ENCODE results near the gene HMGXB4. TPM values are rescaled to one million over a fixed set of nuclear protein-coding genes. Genes with fewer than 3 reads are reported as not detected.

The HMGXB4 gene
- total and polyA plus RNA-seq, 2 of the 13 experiments (the other 11 are each of a cell fraction or from before 2014, with no cell fraction given): 13.9 to 16.3 TPM

- TF ChIP-seq HMG20A (CRISPR knock-in tag; IDR thresholded peaks at IDR 0.05; ENCODE audit: borderline replicate concordance): no peak
- TF ChIP-seq CSRNP1 (CRISPR knock-in tag; IDR thresholded peaks at IDR 0.05): no peak
- TF ChIP-seq POGZ (CRISPR knock-in tag; IDR thresholded peaks at IDR 0.05): peak; percentile 66
- no peak for TF ChIP-seq ZNF282 (IDR thresholded peaks at IDR 0.05; ENCODE audit: partially characterized antibody)
- TF ChIP-seq CC2D1A (CRISPR knock-in tag; IDR thresholded peaks at IDR 0.05): no peak
- no peak for TF ChIP-seq ZNF598 (CRISPR knock-in tag; IDR thresholded peaks at IDR 0.05; ENCODE audit: borderline replicate concordance)
- TF ChIP-seq FOXJ3 (CRISPR knock-in tag; IDR thresholded peaks at IDR 0.05; ENCODE audit: borderline replicate concordance): no peak
- TF ChIP-seq SRY (CRISPR knock-in tag; IDR thresholded peaks at IDR 0.05): no peak
- TF ChIP-seq FOXA3 (CRISPR knock-in tag; IDR thresholded peaks at IDR 0.05): 0 out of 2 replicates have a peak, but pooled peaks have one; percentile 9
- TF ChIP-seq ZBTB49 (CRISPR knock-in tag; IDR thresholded peaks at IDR 0.05; ENCODE audit: borderline replicate concordance): no peak
- TF ChIP-seq ZNF580 (CRISPR knock-in tag; IDR thresholded peaks at IDR 0.05; ENCODE audit: borderline replicate concordance, low read depth): no peak
- TF ChIP-seq ASH2L (IDR thresholded peaks at IDR 0.05; ENCODE audit: insufficient read length, low read depth, low read length): peak; percentile 19
- TF ChIP-seq ZBTB46 (CRISPR knock-in tag; IDR thresholded peaks at IDR 0.05; ENCODE audit: borderline replicate concordance): no peak
- no peak for TF ChIP-seq BCL6 (CRISPR knock-in tag; IDR thresholded peaks at IDR 0.05)
- no peak for TF ChIP-seq FLYWCH1 (CRISPR knock-in tag; IDR thresholded peaks at IDR 0.05)
- peak; percentile 62 for TF ChIP-seq ZFX (CRISPR knock-in tag; IDR thresholded peaks at IDR 0.05; ENCODE audit: low read depth)
- no peak for TF ChIP-seq HOXA7 (CRISPR knock-in tag; IDR thresholded peaks at IDR 0.05)
- TF ChIP-seq ZNF20 (CRISPR knock-in tag; IDR thresholded peaks at IDR 0.05): no peak
- TF ChIP-seq TEAD3 (CRISPR knock-in tag; optimal IDR thresholded peaks at IDR 0.05; ENCODE audit: borderline replicate concordance): no peak
- TF ChIP-seq ZNF772 (CRISPR knock-in tag; IDR thresholded peaks at IDR 0.05): no peak
These were observed 26.3 kb upstream of the HMGXB4 start (continued) for GRCh38 chr22:35230839-35231584.

All from HepG2 (cell line).